Endodermal cell (in vitro differentiated cells): ENCODE measurements around the gene KLF15. TPM values are rescaled to one million over a fixed set of nuclear protein-coding genes. Genes with fewer than 3 reads are reported as not detected.

Experiments used
- DNase-seq: peaks from one replicate; pipeline ENCODE4 v3.0.0-alpha.2; 2017
- H3K27ac ChIP-seq: 2 replicates; pipeline ENCODE4 v1.5.1; 2013; ENCODE audit warnings: mild to moderate bottlenecking, low read depth, low read length, moderate library complexity
- H3K27me3 ChIP-seq: 2 replicates; pipeline ENCODE4 v1.6.1; 2013; ENCODE audit warnings: mild to moderate bottlenecking, low read length, moderate library complexity; ENCODE audit not compliant: insufficient read depth, control insufficient read depth, poor library complexity, severe bottlenecking
- H3K36me3 ChIP-seq: 2 replicates; pipeline ENCODE4 v1.7.0; 2013; ENCODE audit warnings: mild to moderate bottlenecking, low read length, moderate library complexity; ENCODE audit not compliant: control insufficient read depth, insufficient read depth
- H3K4me1 ChIP-seq: one replicate; pipeline ENCODE4 v1.7.0; 2013; ENCODE audit warnings: low read length; ENCODE audit not compliant: control insufficient read depth, insufficient read depth
- H3K4me3 ChIP-seq: 2 replicates; pipeline ENCODE4 v1.5.1; 2013; ENCODE audit warnings: mild to moderate bottlenecking, low read length, moderate library complexity
- H3K9ac ChIP-seq: 2 replicates; pipeline ENCODE4 v1.6.1; 2013; ENCODE audit warnings: mild to moderate bottlenecking, low read length, moderate library complexity; ENCODE audit not compliant: poor library complexity, severe bottlenecking; ENCODE audit errors: extremely low read depth
- H3K9me3 ChIP-seq: 2 replicates; pipeline ENCODE4 v1.6.1; 2013; ENCODE audit warnings: mild to moderate bottlenecking, low read length, moderate library complexity; ENCODE audit not compliant: control insufficient read depth
- H3K27ac Mint-ChIP-seq: 2 replicates; pipeline ENCODE4 v1.8.0; 2020; ENCODE audit warnings: mixed read lengths
- H3K27me3 Mint-ChIP-seq: 2 replicates; pipeline ENCODE4 v1.8.0; 2021; ENCODE audit warnings: mild to moderate bottlenecking, mixed read lengths; ENCODE audit not compliant: insufficient read depth
- H3K36me3 Mint-ChIP-seq: 2 replicates; pipeline ENCODE4 v1.8.0; 2020; ENCODE audit warnings: low read depth, mixed read lengths
- H3K4me1 Mint-ChIP-seq: 2 replicates; pipeline ENCODE4 v1.8.0; 2020; ENCODE audit warnings: mixed read lengths
- H3K4me3 Mint-ChIP-seq: 2 replicates; pipeline ENCODE4 v1.8.0; 2020; ENCODE audit warnings: mild to moderate bottlenecking, moderate library complexity, mixed read lengths
- H3K9me3 Mint-ChIP-seq: 2 replicates; pipeline ENCODE4 v1.8.0; 2020; ENCODE audit warnings: mild to moderate bottlenecking, mixed read lengths
- CTCF ChIP-seq: fragments of 200-600 bp; sonication (generic); conservative IDR thresholded peaks from 2 replicates; pipeline ENCODE4 v1.5.0; 2021; ENCODE audit warnings: antibody characterized with exemption, mild to moderate bottlenecking
- WGBS, 2 experiments: methylation state at CpG; one replicate each; pipeline versions ENCODE4 v1.1.5 to v1.1.7; 2013; ENCODE audit warnings: missing lambda C conversion rate in 2 of 2, mixed read lengths in 1 of 2; ENCODE audit not compliant: insufficient coverage in 1 of 2, insufficient read length in 1 of 2; 5-methylcytosine and 5-hydroxymethylcytosine counted together
- total RNA-seq, 2 donors: library from RNA; stranded (reverse); fragmentation: NEBNext Ultra II Directional in 1 of 2; extraction: Animal tissue kit (Norgen Biotek cat#: 25700) in 1 of 2; gene quantifications; 2 replicates in 1 of 2; 3 replicates in 1 of 2; pipeline ENCODE4 v1.2.1, GENCODE V29; 2021

Gene KLF15
- total RNA-seq, 2 donors from 2014 or later: 20.7 to 31.1 TPM

GRCh38 chr3:126371096-126371705 lies 14.0 kb upstream of the KLF15 start:
- H3K36me3 ChIP-seq: no peaks in the 10 kb centered on the region
- peaks cover 9% of the 10 kb centered on the region for H3K9me3 Mint-ChIP-seq
- no peak overlapping the region for H3K27ac ChIP-seq
- H3K9me3 ChIP-seq: no peaks in the 10 kb centered on the region
- H3K36me3 Mint-ChIP-seq: no peaks in the 10 kb centered on the region
- peaks cover 2% of the 10 kb centered on the region for H3K4me1 Mint-ChIP-seq
- no peak overlapping the region for H3K9ac ChIP-seq
- no peaks in the 10 kb centered on the region for H3K27me3 Mint-ChIP-seq
- no peaks in the 10 kb centered on the region for H3K27me3 ChIP-seq
- no peak overlapping the region for H3K27ac Mint-ChIP-seq
- no peak for TF ChIP-seq CTCF
- WGBS, 2 experiments: 92 to 94% methylated on average over 17 to 22 of the region's 22 CpGs
- no peak for DNase-seq
- H3K4me3 Mint-ChIP-seq: no peak overlapping the region
- no peaks in the 10 kb centered on the region for H3K4me1 ChIP-seq
- no peak overlapping the region for H3K4me3 ChIP-seq

- Histone ChIP-seq H3K9ac (no peak overlapping the region), H3K9me3 (no peaks in the 10 kb centered on the region), H3K4me3 (no peak overlapping the region), H3K27ac (no peak overlapping the region), H3K36me3 (no peaks in the 10 kb centered on the region), H3K27me3 (no peaks in the 10 kb centered on the region), H3K4me1 (no peaks in the 10 kb centered on the region)
- H3K4me3 Mint-ChIP-seq: no peak overlapping the region
- peaks cover 2% of the 10 kb centered on the region for H3K4me1 Mint-ChIP-seq
- TF ChIP-seq CTCF: no peak
- DNase-seq: no peak
- WGBS, 2 experiments: 92 to 95% methylated on average over 4 to 7 of the region's 7 CpGs
- no peaks in the 10 kb centered on the region for H3K36me3 Mint-ChIP-seq
- peaks cover 9% of the 10 kb centered on the region for H3K9me3 Mint-ChIP-seq
- H3K27ac Mint-ChIP-seq: no peak overlapping the region
- H3K27me3 Mint-ChIP-seq: no peaks in the 10 kb centered on the region
These were observed 13.4 kb upstream of the KLF15 start for GRCh38 chr3:126370606-126371005.

- H3K9me3 Mint-ChIP-seq: peaks cover 9% of the 10 kb centered on the region
- 86 to 100% methylated on average over 1 to 4 of the region's 4 CpGs for WGBS, 2 experiments
- H3K36me3 Mint-ChIP-seq: no peaks in the 10 kb centered on the region
- Histone ChIP-seq H3K9me3 (no peaks in the 10 kb centered on the region), H3K4me3 (no peak overlapping the region), H3K4me1 (no peaks in the 10 kb centered on the region), H3K36me3 (no peaks in the 10 kb centered on the region), H3K27me3 (no peaks in the 10 kb centered on the region), H3K9ac (no peak overlapping the region), H3K27ac (no peak overlapping the region)
- no peak overlapping the region for H3K27ac Mint-ChIP-seq
- DNase-seq: no peak
- no peaks in the 10 kb centered on the region for H3K27me3 Mint-ChIP-seq
- H3K4me1 Mint-ChIP-seq: peaks cover 2% of the 10 kb centered on the region
- H3K4me3 Mint-ChIP-seq: no peak overlapping the region
- TF ChIP-seq CTCF: no peak
These were observed 12.8 kb upstream of the KLF15 start for GRCh38 chr3:126370055-126370454.
